Brain pericyte (primary cell): ENCODE measurements around the gene GTF2A1L.
"Not testable (repeated sequence)": the region's sequence is repeated elsewhere in the genome, so short reads cannot be mapped to it uniquely, and the experiment has no call there.

Experiments used
- DNase-seq: peaks from one replicate; pipeline ENCODE4 v3.0.0-alpha.2; 2012; ENCODE audit warnings: low read depth, low spot score

Gene GTF2A1L

GRCh38 chr2:48699348-48699930 is 81.8 kb downstream of the GTF2A1L start:
- DNase-seq = no peak

GRCh38 chr2:48703621-48704020 is 86.0 kb downstream of the GTF2A1L start:
- not testable (repeated sequence) for DNase-seq

GRCh38 chr2:48707466-48707865 is 89.8 kb downstream of the GTF2A1L start:
- DNase-seq = no peak

- DNase-seq = no peak
These were observed 91.7 kb downstream of the GTF2A1L start for GRCh38 chr2:48709096-48710034.

DNA sequence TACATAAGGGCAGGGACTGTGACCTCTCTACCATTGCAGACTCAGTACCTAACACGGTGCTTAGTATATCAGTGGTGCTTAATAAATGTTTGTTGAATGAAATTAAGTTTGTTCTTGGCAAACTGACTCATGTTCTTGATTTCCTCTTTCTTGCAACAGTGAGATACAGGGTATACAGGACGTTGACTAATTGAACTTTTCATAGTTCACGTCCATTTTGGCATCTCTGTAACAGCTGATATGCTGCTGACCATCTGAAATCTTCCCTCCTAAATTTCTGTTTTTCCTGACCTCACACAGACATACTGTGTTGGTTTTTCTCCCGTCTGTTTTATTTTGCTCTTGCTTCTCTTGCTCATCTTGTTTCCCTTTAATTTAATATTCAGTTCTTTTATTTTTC is 93.7 kb downstream of the GTF2A1L start:
- DNase-seq = no peak

DNA sequence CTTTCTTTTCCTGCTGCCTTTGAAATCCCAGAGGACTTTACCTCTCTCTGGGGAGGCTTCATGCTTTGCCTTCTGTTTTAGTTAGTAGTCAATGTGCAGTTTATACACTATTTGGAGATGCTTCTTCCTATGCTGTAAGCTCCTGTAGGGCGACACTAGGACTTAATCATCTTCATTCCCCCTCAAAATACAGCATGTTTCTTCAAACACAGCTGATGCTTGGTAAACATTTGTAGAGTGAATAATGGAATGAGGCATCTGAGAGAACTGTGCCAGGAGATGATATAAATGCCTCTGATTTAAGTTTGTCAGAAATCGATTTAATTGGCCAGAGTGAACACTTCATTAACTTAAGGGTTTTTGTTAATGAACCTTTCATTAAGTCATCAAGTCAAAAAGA is 94.5 kb downstream of the GTF2A1L start:
- no peak for DNase-seq

GRCh38 chr2:48713647-48714046 is 96.0 kb downstream of the GTF2A1L start:
- DNase-seq = no peak

DNA sequence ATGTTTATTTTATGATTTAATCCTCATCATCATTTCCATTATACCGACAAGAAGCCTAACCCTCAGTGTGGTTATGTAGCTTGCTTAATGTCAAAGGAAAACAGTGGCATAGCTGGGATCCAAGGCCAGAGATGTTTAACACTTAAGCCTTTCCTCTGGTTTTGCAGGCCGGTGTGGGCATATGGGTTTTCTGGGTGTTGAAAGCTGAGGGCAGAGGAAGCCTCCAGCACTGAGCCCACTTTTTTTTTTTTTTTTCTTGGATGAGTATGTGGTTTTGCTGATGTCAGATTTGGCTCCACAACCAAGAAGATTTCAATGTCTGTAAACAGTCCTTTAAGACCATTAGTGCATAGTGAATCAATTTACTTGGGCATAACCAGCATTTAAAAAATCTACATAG is 96.6 kb downstream of the GTF2A1L start:
- no peak for DNase-seq

DNA sequence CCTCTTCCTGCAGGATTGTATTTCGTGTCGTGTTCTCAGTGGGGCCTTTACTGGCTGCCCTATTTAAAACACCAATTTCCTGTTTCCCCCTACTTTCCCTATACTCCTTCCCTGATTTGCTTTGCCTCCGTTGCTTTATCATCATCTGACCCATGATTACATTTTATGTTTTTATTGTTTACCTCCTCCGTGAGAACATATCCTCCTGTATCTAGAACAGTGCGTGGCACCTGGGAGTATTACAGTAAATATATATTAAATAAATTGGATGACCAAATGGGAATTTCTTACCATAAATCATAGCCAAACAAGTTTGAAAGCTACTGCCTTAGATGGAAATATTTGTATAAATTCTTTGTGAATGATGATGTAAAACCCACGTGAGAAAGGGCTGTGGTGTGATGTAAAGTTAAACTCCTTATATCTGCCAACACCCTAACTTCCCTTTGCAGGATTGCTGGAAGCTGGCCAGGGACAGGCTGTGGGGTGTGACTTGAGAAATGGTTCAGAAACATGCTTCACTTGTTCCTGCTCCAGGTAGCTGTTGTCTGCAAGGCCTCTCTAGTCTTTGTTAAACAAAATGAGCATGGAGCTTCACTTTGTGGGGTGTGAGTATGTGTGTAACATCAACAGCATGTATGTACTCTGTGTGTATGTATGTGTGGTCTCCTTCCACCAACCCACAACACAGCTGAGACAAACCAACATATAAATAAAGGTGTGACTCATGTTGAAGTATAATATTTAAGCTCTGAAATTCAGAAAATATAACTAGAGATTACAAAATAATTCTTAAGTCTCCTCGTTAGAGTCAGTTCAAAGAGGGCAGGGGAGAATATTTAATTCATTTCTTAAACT is 97.6 kb downstream of the GTF2A1L start:
- no peak for DNase-seq

DNA sequence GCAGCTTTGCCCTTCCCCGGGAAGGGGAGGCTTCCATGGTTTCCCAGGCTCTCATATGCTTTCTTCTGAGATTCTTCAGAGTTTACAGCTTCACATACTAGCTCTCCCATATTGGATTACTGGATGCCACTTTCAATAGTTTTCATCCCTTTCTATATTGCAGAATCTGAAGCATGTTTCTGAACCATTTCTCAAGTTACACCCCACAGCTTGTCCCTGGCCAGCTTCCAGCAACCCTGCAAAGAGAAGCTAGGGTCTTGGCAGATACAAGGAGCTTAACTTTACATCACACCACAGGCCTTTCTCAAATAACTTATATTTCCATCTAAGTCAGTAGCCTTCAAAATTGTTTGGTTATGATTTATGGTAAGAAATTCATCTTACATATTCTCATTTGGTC is 98.3 kb downstream of the GTF2A1L start:
- DNase-seq = no peak

GRCh38 chr2:48717846-48718245 is 100.2 kb downstream of the GTF2A1L start:
- no peak for DNase-seq

- DNase-seq = no peak
These were observed 102.0 kb downstream of the GTF2A1L start for GRCh38 chr2:48719480-48720177.

GRCh38 chr2:48721158-48721557 is 103.5 kb downstream of the GTF2A1L start:
- no peak for DNase-seq

GRCh38 chr2:48722391-48722790 is 104.7 kb downstream of the GTF2A1L start:
- DNase-seq = no peak

- no peak for DNase-seq
These were observed 105.5 kb downstream of the GTF2A1L start for GRCh38 chr2:48723129-48723528.

GRCh38 chr2:48724278-48724677 is 106.6 kb downstream of the GTF2A1L start:
- no peak for DNase-seq

- no peak for DNase-seq
These were observed 108.2 kb downstream of the GTF2A1L start for GRCh38 chr2:48725696-48726494.

- no peak for DNase-seq
These were observed 109.9 kb downstream of the GTF2A1L start for GRCh38 chr2:48727560-48727959.

DNA sequence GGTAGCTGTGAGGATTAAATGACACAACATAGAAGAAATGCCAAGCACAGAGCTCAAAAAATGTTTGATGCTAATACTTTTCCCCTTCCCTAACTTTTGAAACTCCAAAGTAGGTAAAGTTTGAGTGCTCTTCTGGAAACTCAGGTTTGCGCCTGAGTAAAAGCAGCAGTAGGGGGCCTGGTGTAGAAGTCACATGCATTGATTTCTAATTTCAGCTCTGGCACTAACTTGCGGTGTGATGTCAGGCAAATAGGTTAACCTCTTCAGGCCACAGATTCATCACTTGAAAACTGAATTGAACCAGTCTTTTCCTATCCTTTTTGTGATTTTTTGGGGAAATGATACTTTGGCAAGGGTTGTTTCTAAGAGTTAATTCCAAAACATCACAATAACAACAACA is 110.6 kb downstream of the GTF2A1L start:
- DNase-seq = no peak

- DNase-seq = no peak
These were observed 111.2 kb downstream of the GTF2A1L start for GRCh38 chr2:48728840-48729239.
